H1 (cell line): ENCODE measurements around the gene ROS1. TPM values are rescaled to one million over a fixed set of nuclear protein-coding genes. Genes with fewer than 3 reads are reported as not detected.

Source experiments
- GTF2F1 ChIP-seq: IDR thresholded peaks from 2 replicates; pipeline ENCODE4 v1.6.1; 2012; ENCODE audit warnings: low read depth, low read length, improper control_type of control experiment, borderline replicate concordance
- SP1 ChIP-seq: IDR thresholded peaks from 2 replicates; pipeline ENCODE4 v1.6.1; 2011; ENCODE audit warnings: low read depth, low read length
- SP2 ChIP-seq: IDR thresholded peaks from 2 replicates; pipeline ENCODE4 v1.6.1; 2012; ENCODE audit warnings: mild to moderate bottlenecking, low read length, inconsistent platforms
- polyA plus RNA-seq, 7 experiments: library from polyadenylated mRNA; depleted of rRNA in 3 of 7; stranded (reverse) in 5 of 7; unstranded in 2 of 7; fragments of >200 nt in 5 of 7; fragments of 200-250 nt in 2 of 7; gene quantifications; 1 replicate in 5 of 7; 2 replicates in 1 of 7; 4 replicates in 1 of 7; pipeline versions ENCODE4 v1.2.1 to v1.2.3, GENCODE V29; 2011 to 2013; ENCODE audit warnings: missing spikeins in 2 of 7, mixed read lengths in 2 of 7
- total RNA-seq: library from RNA; stranded (reverse); fragmentation: NEBNext Ultra II Directional; extraction: Animal tissue kit (Norgen Biotek cat#: 25700); gene quantifications from 2 replicates; pipeline ENCODE4 v1.2.1, GENCODE V29; 2021
- TF ChIP-seq, protein P1 (sequence below): IDR thresholded peaks from 2 replicates; pipeline ENCODE4 v1.6.1; 2012; ENCODE audit warnings: inconsistent platforms

Gene ROS1
- total and polyA plus RNA-seq, 2 of the 8 experiments (the other 6 are each of a cell fraction or from before 2014, with no cell fraction given) = not detected

DNA sequence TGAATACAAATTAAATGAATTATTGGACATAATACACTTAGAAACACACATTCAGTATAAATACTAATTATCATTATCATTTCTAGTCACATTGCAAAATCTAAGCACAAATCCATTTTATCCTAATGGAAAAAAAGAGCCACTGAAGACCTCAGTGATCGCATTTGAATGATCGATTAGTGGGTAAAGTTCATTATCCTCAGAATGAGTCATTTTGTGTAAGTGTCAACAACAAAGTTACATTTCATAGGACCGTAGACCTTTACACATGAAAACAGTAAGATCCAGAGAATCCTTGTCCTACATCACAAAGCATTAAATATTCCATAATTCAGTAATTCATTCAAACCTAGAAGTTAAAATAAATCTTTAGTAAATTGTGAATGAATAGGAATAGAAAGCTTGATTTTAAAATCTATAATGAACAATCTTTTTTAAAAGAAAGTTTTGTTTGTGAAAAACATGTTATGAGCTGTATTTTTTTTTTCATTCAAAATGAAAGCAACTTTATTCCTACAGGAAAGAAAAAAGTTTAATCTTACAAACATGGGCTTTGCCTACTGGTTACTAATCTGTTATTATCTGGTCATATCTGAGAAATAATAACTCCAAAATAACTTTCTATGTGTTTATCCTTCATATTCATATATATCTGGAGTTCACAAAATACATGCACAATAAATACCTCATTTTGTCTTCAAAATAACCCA, 33.7 kb downstream of the ROS1 start (continued):
- TF ChIP-seq GTF2F1 = no peak
- TF ChIP-seq SP1 = no peak
- TF ChIP-seq, protein P1, sequence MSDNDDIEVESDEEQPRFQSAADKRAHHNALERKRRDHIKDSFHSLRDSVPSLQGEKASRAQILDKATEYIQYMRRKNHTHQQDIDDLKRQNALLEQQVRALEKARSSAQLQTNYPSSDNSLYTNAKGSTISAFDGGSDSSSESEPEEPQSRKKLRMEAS = no peak
- TF ChIP-seq SP2 = no peak
